NCI-H1092 (cell line): ENCODE measurements around the gene CRY2.
A peak's percentile ranks its signal among the peaks of the same experiment; 100 is the strongest.
"Not testable (repeated sequence)": the region's sequence is repeated elsewhere in the genome, so short reads cannot be mapped to it uniquely, and the experiment has no call there.

ENCODE experiments used
- DNase-seq: peaks from one replicate; lab custom pipeline; 2025; lab: John Stamatoyannopoulos, UW

Gene CRY2

GRCh38 chr11:45846974-45847910 is at the start of gene CRY2:
TSS of gene CRY2 (plus strand) at chr11:45847475. CDS start at chr11:45847491, 16 bp downstream.
- peak; percentile 96 for DNase-seq

GRCh38 chr11:45798793-45799441 is 48.4 kb upstream of the CRY2 start:
- no peak for DNase-seq

GRCh38 chr11:45799562-45799961 is 47.7 kb upstream of the CRY2 start:
- no peak for DNase-seq

- no peak for DNase-seq
Observed at GRCh38 chr11:45800261-45800660, 47.0 kb upstream of the CRY2 start.

GRCh38 chr11:45801723-45802315 is 45.5 kb upstream of the CRY2 start:
- DNase-seq = no peak

GRCh38 chr11:45802531-45803317 is 44.6 kb upstream of the CRY2 start:
- DNase-seq = no peak

GRCh38 chr11:45803971-45804760 is 43.1 kb upstream of the CRY2 start:
- DNase-seq = peak; percentile 38

- peak; percentile 90 for DNase-seq
Observed at GRCh38 chr11:45804761-45805304, 42.4 kb upstream of the CRY2 start, which contains the start of gene SLC35C1. TSS of gene SLC35C1 (plus strand) at chr11:45805149. CDS start at chr11:45805802, 653 bp downstream.

- no peak for DNase-seq
Observed at GRCh38 chr11:45805305-45806071, 41.8 kb upstream of the CRY2 start.

GRCh38 chr11:45806072-45806933 is 41.0 kb upstream of the CRY2 start:
- no peak for DNase-seq

GRCh38 chr11:45806937-45807791 is 40.1 kb upstream of the CRY2 start:
- DNase-seq = no peak

- DNase-seq = no peak
Observed at GRCh38 chr11:45807792-45808238, 39.5 kb upstream of the CRY2 start.

- DNase-seq = not testable (repeated sequence)
Observed at GRCh38 chr11:45808427-45808826, 38.8 kb upstream of the CRY2 start.

GRCh38 chr11:45809456-45810395 is 37.5 kb upstream of the CRY2 start:
- no peak for DNase-seq

GRCh38 chr11:45810431-45811108 is 36.7 kb upstream of the CRY2 start:
- no peak for DNase-seq

GRCh38 chr11:45811109-45811435 is 36.2 kb upstream of the CRY2 start:
- DNase-seq = no peak
